Liver (tissue), 9 donors: ENCODE measurements around the gene STAT6. TPM values are rescaled to one million over a fixed set of nuclear protein-coding genes. Genes with fewer than 3 reads are reported as not detected.

Source experiments
- DNase-seq: peaks from one replicate; pipeline ENCODE4 v3.0.0-alpha.2; 2017; ENCODE audit warnings: low spot score
- H3K27ac ChIP-seq, 2 donors: one replicate each; pipeline ENCODE4 v1.7.0; 2013; ENCODE audit warnings: inconsistent platforms in 2 of 2, low read length in 2 of 2, control low read depth in 1 of 2, low read depth in 1 of 2, mild to moderate bottlenecking in 1 of 2
- H3K27me3 ChIP-seq, 4 donors: one replicate each; pipeline versions ENCODE4 v1.6.1 to v1.7.0; 2013; ENCODE audit warnings: low read length in 3 of 4, inconsistent platforms in 1 of 4, mild to moderate bottlenecking in 1 of 4, moderate library complexity in 1 of 4; ENCODE audit not compliant: control insufficient read depth in 4 of 4, insufficient read depth in 4 of 4
- H3K36me3 ChIP-seq, 4 donors: one replicate each; pipeline versions ENCODE4 v1.6.1 to v1.7.0; 2013; ENCODE audit warnings: low read length in 3 of 4, mild to moderate bottlenecking in 3 of 4, low read depth in 1 of 4, moderate library complexity in 1 of 4; ENCODE audit not compliant: control insufficient read depth in 4 of 4, insufficient read depth in 3 of 4
- H3K4me1 ChIP-seq, 4 donors: one replicate each; pipeline versions ENCODE4 v1.6.1 to v1.7.0; 2013; ENCODE audit warnings: low read length in 3 of 4, mild to moderate bottlenecking in 3 of 4, moderate library complexity in 1 of 4; ENCODE audit not compliant: control insufficient read depth in 4 of 4, insufficient read depth in 4 of 4
- H3K4me3 ChIP-seq, 3 donors: one replicate each; pipeline versions ENCODE4 v1.6.1 to v1.7.0; 2013; ENCODE audit warnings: low read length in 3 of 3, control low read depth in 1 of 3, low read depth in 1 of 3, mild to moderate bottlenecking in 1 of 3
- H3K9ac ChIP-seq, 2 donors: one replicate each; pipeline ENCODE4 v1.7.0; 2013; ENCODE audit warnings: low read length in 2 of 2, mild to moderate bottlenecking in 2 of 2, moderate library complexity in 2 of 2, control low read depth in 1 of 2, low read depth in 1 of 2
- H3K9me3 ChIP-seq, 4 donors: one replicate each; pipeline versions ENCODE4 v1.6.1 to v1.7.0; 2013; ENCODE audit warnings: low read length in 3 of 4; ENCODE audit not compliant: control insufficient read depth in 4 of 4
- ATF3 ChIP-seq: IDR thresholded peaks from 2 replicates; pipeline ENCODE4 v1.6.1; 2016; ENCODE audit warnings: antibody characterized with exemption
- CTCF ChIP-seq: fragments of 150-350 bp; IDR thresholded peaks from 2 replicates; pipeline ENCODE4 v1.5.1; 2017; ENCODE audit warnings: improper control_type of control experiment, low read depth, low read length; ENCODE audit not compliant: missing input control
- FOXA1 ChIP-seq: IDR thresholded peaks from 2 replicates; pipeline ENCODE4 v1.6.1; 2016; ENCODE audit warnings: antibody characterized with exemption
- FOXA2 ChIP-seq: IDR thresholded peaks from 2 replicates; pipeline ENCODE4 v1.6.1; 2016; ENCODE audit warnings: antibody characterized with exemption
- GABPA ChIP-seq, 2 donors: IDR thresholded peaks in 1 of 2; conservative IDR thresholded peaks in 1 of 2; 2 replicates each; pipeline ENCODE4 v1.6.1; 2016; ENCODE audit warnings: antibody characterized with exemption in 2 of 2, mild to moderate bottlenecking in 1 of 2, moderate library complexity in 1 of 2
- HNF4G ChIP-seq: IDR thresholded peaks from 2 replicates; pipeline ENCODE4 v1.6.1; 2016; ENCODE audit warnings: antibody characterized with exemption
- JUND ChIP-seq, 2 donors: IDR thresholded peaks; 2 replicates each; pipeline ENCODE4 v1.6.1; 2016; ENCODE audit warnings: antibody characterized with exemption in 2 of 2
- MAX ChIP-seq: IDR thresholded peaks from 2 replicates; pipeline ENCODE4 v1.6.1; 2016; ENCODE audit warnings: antibody characterized with exemption
- RAD21 ChIP-seq, 2 donors: IDR thresholded peaks; 2 replicates each; pipeline ENCODE4 v1.6.1; 2016; ENCODE audit warnings: antibody characterized with exemption in 2 of 2, mild to moderate bottlenecking in 2 of 2
- REST ChIP-seq: IDR thresholded peaks from 2 replicates; pipeline ENCODE4 v1.6.1; 2016; ENCODE audit warnings: antibody characterized with exemption, mild to moderate bottlenecking
- RXRA ChIP-seq, 2 donors: IDR thresholded peaks; 2 replicates each; pipeline ENCODE4 v1.6.1; 2017 to 2018; ENCODE audit warnings: antibody characterized with exemption in 2 of 2, mild to moderate bottlenecking in 1 of 2
- SP1 ChIP-seq: IDR thresholded peaks from 2 replicates; pipeline ENCODE4 v1.6.1; 2018; ENCODE audit warnings: antibody characterized with exemption, mild to moderate bottlenecking
- TAF1 ChIP-seq: conservative IDR thresholded peaks from 2 replicates; pipeline ENCODE4 v1.6.1; 2016; ENCODE audit warnings: antibody characterized with exemption, mild to moderate bottlenecking
- YY1 ChIP-seq: IDR thresholded peaks from 2 replicates; pipeline ENCODE4 v1.6.1; 2016; ENCODE audit warnings: antibody characterized with exemption, mild to moderate bottlenecking
- WGBS: extraction: QIAGEN DNeasy Blood & Tissue Kit; methylation state at CpG from one replicate; pipeline ENCODE4 v1.1.7; 2013; 5-methylcytosine and 5-hydroxymethylcytosine counted together
- polyA plus RNA-seq, 2 donors: library from polyadenylated mRNA; stranded (reverse) in 1 of 2; unstranded in 1 of 2; fragments of 200-250 nt in 1 of 2; fragments of >200 nt in 1 of 2; fragmentation: Nextera tagmentation in 1 of 2; extraction: Ambion mirVana in 1 of 2; gene quantifications; one replicate each; pipeline versions ENCODE4 v1.2.1 to v1.2.3, GENCODE V29; 2013 to 2015
- total RNA-seq, 2 donors: library from RNA; depleted of rRNA; stranded (reverse); fragments of >200 nt; gene quantifications; one replicate each; pipeline ENCODE4 v1.2.3, GENCODE V29; 2014
- donor health status: healthy.
- donor health status: healthy.
- donor health status: healthy.
- donor health status: healthy.
- donor health status: healthy.

Gene STAT6
- total and polyA plus RNA-seq, 4 donors, result 27.4 to 57.4 (median 43.6) TPM

GRCh38 chr12:57157588-57158173, 46.5 kb upstream of the STAT6 start:
- WGBS, result 77% methylated on average over 5 of the region's 5 CpGs
- H3K9ac ChIP-seq, result no peak overlapping the region
- H3K9me3 ChIP-seq, result no peaks in the 10 kb centered on the region
- TF ChIP-seq YY1 (no peak), GABPA (IDR thresholded peaks at IDR 0.05 in 1 of 2, conservative IDR thresholded peaks at IDR 0.05 in 1 of 2) (no peak), FOXA1 (no peak), FOXA2 (no peak), MAX (no peak)
- no peak for DNase-seq
- H3K36me3 ChIP-seq, result peaks cover 37 to 81% (median 68%) of the 10 kb centered on the region in 4 donors
- no peaks in the 10 kb centered on the region for H3K27me3 ChIP-seq
- peaks cover 8 to 34% (median 19%) of the 10 kb centered on the region in 4 donors for H3K4me1 ChIP-seq
- no peak overlapping the region for H3K27ac ChIP-seq
- no peak overlapping the region for H3K4me3 ChIP-seq

GRCh38 chr12:57156701-57157403, 45.7 kb upstream of the STAT6 start:
- Histone ChIP-seq H3K9ac (no peak overlapping the region), H3K4me3 (no peak overlapping the region), H3K27me3 (no peaks in the 10 kb centered on the region), H3K27ac (peak overlapping the region in 1 of 2 donors; percentile 5), H3K4me1 (peaks cover 13 to 42% (median 26%) of the 10 kb centered on the region in 4 donors), H3K36me3 (peaks cover 33 to 73% (median 61%) of the 10 kb centered on the region in 4 donors), H3K9me3 (no peaks in the 10 kb centered on the region)
- no peak for DNase-seq
- TF ChIP-seq HNF4G (no peak), CTCF (no peak), RXRA (IDR thresholded peaks at IDR 0.05) (no peak), SP1 (no peak)
- WGBS, result 65% methylated on average over 16 of the region's 16 CpGs

GRCh38 chr12:57154804-57155434, 43.8 kb upstream of the STAT6 start:
- DNase-seq, result no peak
- TF ChIP-seq CTCF, result no peak
- TF ChIP-seq ATF3, result no peak
- no peak for TF ChIP-seq YY1
- no peak for TF ChIP-seq TAF1
- no peak for TF ChIP-seq RAD21 (IDR thresholded peaks at IDR 0.05)
- no peak for TF ChIP-seq REST
- TF ChIP-seq JUND (IDR thresholded peaks at IDR 0.05), result no peak
- Histone ChIP-seq H3K36me3 (peaks cover 25 to 53% (median 47%) of the 10 kb centered on the region in 4 donors), H3K9ac (no peak overlapping the region), H3K27ac (peak overlapping the region; percentile 6 to 39), H3K4me1 (peaks cover 23 to 59% (median 42%) of the 10 kb centered on the region in 4 donors), H3K9me3 (no peaks in the 10 kb centered on the region), H3K4me3 (no peak overlapping the region), H3K27me3 (no peaks in the 10 kb centered on the region)
- WGBS, result 76% methylated on average over 5 of the region's 5 CpGs
